ENCODE measurements around the gene THOP1.

Gene THOP1

DNA sequence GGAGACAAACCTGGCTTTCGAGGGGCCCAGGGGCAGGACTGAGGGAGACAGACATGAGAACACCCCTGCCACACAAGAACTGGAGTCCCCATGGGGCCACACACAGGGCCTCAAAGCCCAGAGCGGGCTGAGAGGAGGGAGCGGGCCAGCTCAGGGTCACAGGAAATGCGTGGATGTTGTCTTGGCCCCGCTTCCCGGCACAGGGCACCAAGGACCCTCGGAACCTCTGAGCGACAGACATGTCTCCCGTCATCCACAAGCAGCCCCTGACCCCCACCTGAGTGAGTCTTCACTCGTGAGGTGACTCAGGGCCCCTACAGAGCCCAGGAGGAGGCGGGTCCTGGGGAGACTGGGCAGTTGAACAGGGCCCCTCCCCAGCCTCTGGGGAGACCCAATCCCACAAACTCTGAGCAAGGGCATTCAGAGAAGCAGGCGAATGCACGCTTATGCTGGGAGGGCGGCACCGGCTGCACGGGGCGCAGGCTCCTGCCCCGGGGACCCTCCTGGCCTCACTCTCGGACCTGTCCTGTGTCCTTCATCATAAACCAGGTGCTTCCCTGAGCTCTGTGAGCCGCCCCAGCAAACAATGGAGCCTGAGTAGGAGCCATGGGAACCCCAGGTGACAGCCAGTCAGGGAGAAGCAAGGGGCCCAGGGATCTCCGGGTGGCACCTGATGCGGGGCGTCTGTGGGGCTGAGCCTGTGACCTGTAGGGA is 22.4 kb upstream of the THOP1 start:
- no peak for DNase-seq

DNA sequence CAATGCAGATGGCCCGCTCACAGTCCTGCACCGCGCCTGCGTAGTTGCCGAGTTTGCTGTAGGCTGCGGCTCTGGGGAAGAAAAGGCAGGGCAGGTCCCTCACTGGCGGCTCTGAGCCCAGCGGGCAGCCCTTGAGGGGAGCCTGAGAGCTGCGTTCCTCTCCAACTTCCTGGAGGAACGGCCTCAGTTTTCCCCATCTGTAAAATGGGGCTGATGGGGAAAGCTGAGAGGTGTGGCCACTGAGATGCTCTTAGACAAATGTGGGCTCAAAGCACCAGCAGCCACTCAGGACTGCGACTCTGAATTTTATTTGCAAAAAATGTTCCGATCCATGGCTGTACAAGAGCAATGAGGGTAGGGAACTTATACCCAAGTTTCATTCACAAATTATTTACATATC is 21.6 kb upstream of the THOP1 start:
- DNase-seq = no peak

DNA sequence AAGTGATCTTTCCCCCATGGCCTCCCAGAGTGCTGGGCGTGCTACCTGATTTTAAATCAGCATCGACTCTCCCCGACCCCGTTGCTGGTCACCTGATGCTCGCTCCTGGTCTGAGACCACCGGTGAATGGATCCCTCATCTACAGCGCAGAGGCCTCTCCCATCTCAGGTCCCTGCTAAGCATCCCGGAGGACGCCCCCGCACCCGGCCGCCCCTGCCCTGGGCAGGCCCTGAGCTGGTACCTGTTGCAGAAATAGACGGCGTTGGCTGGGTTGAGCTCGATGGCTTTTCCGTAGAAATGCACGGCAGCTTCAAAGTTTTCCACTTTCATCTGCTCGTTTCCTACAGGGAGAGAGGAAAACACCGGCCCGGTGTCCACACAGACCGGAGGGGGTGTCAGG is 20.4 kb upstream of the THOP1 start:
- DNase-seq = no peak

DNA sequence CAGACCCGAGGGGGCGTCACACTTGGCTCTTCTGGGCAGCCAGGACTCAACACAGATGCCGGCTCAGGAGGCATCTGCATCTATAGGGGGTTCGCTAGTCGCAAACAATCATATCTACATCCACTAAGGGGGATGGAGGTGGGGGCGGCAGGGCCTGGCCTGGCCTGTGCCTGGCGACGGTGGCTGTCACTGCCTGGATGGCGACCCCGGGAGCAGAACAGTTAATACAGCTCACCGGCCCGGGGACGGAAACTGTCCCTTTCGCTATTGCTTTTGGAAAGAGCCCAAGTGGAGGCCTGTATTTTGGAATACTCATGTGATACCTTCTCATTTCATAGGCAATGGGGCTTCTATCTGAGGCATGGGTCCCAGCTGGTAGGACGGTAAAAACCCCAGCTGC is 19.9 kb upstream of the THOP1 start:
- DNase-seq = no peak

DNA sequence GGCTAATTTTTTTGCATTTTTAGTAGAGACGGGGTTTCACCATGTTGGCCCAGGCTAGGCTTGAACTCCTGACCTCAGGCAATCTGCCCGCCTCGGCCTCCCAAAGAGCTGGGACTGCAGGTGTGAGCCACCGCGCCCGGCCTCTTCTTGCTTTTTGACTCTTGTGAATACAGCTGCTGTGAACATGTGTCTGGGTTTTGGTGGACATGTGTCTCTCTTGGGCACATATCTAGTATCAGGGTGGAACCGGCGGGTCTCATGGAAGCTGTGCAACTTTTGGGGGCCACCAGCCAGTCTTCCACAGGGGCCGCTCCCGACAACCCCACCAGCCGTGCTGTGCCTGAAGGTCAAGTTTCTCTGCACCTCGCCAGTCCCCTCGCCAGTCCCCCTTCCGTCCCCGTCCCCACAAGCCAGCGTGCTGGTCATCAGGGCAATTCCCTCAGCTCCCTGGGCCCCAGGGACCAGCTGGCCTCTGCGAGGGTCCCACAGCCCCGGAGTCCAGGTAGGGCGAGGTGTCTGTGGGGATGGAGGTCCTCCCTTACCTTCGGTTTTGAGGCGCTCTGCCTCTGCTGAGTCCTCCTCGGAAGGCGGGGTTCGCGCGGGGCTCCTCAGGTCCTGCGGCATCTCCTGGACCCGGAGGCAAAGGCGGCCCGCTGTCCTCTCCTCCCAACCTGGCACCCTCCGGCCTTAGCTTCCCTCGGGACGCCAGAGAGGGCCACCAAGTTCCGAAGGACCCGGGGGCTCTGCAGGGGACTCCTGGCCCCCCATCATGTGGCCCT is 18.5 kb upstream of the THOP1 start:
- no peak for DNase-seq

DNA sequence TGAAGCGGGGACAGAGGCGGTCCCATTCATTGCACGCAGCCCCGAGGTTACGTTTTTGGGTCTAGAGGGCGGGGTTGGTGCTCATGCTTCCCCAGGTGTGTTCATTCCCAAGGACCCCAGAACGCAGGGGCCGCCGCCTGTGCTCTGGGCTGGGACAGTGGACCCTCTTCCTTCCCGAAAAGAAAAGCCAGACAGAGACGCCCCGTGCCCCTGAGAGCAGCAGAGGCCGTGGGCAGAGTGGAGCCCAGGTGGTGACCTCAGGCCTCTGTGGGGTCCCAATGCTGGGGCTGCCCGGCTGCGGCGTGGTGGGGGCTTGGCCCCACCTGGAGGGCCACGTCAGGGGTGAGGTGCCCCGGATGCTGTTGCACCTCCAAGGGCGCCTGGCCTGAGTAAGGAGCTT is 17.6 kb upstream of the THOP1 start:
- no peak for DNase-seq

DNA sequence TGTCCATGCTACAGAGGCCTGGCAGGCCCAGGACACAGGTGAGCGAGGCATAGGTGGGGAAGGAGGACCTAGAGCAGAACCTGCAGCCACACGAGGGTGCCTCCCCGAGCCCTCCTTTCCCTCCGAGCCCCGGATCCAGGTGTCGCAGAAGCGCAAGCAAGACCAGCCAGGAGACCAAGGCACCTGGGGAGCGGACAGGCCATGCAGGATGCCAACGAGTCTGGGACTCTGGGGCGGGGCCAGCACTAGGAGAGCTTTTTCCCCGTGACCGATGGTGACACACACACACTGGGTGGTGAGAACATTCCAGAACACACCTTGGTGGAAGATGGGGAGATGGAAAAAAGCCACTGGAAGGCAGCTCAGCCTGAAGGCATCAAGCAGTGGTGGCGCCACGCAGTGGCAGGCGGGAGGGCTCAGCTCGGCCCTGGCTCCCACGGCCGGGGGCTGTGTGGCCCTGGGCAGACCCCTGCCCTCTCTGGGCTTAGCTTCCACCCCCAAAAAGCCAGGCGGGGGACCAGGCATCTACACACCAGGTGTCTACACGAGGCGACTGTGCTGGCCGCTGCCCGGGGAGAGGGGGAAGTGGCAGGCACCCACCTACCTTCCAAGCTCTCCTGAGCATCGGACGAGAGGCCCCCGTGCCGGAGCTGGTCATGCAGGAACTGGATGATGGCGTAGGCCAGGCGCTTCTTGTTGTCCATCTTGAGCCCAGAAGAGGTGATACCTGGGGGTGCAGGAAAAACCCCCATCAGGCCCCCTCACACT is 16.8 kb upstream of the THOP1 start:
- no peak for DNase-seq

DNA sequence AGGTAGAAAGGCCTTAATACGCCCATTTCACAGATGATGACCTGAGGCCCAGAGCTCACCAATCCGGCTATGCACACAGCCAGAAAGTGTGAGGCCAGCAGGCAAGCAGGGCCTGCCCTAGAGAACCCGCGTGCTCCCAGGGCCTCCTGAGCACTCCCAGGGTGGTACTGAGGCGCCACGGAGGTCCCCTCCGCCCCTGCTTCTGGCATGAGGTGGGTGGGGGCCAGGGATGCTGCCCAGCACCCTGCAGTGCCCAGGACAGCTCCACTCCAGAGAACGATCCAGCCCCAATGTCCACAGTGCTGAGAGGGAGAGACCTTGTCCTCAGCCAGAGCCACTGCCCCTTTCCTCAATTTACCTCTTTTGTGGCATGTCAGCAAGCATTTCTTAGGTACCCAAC is 16.1 kb upstream of the THOP1 start:
- DNase-seq = no peak

DNA sequence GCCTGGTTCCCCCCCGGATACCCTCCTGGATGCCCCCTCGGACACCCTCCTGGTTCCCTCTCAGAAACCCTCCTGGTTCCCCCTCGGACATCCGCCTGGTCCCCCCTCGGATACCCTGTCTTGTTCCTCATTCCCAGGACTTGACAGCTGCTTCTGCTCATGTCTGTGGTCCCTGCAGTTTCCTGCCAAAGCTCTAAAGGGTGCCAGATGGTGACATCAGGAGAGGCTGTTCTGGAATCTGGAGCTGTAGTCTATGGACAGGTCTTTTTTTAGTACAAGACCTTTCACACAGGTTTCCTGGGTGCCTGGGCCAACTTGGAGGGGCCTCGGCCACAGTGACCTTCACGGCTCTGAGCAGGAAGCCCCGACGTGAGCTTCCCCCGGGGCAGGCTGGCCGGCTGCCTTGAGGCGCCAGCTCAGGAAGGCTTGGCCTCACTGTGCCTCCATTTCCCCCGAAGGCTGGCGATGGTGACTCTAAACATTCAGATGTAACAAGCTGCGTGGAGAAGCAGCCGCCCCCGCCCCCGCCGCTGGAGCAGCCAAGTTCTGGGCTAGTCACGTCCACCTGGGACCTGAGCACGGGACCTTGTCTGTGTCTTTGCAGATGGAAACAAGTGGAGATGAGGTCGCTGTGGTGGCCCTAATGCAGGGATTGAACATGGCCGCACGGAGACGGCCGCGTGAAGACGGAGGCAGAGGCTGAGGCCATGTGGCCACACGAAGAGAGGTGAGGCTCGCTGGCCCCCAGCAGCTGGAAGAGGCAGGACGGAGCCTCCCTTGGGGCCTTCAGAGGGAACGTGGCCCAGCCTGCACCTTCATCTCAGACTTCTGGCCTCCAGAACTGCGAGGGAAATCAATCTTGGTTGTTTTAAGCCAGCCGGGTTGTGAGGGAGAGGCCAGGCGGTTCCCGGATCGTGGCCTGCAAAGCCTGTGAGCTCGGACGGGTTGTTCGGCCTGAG is 15.0 kb upstream of the THOP1 start:
- no peak for DNase-seq

DNA sequence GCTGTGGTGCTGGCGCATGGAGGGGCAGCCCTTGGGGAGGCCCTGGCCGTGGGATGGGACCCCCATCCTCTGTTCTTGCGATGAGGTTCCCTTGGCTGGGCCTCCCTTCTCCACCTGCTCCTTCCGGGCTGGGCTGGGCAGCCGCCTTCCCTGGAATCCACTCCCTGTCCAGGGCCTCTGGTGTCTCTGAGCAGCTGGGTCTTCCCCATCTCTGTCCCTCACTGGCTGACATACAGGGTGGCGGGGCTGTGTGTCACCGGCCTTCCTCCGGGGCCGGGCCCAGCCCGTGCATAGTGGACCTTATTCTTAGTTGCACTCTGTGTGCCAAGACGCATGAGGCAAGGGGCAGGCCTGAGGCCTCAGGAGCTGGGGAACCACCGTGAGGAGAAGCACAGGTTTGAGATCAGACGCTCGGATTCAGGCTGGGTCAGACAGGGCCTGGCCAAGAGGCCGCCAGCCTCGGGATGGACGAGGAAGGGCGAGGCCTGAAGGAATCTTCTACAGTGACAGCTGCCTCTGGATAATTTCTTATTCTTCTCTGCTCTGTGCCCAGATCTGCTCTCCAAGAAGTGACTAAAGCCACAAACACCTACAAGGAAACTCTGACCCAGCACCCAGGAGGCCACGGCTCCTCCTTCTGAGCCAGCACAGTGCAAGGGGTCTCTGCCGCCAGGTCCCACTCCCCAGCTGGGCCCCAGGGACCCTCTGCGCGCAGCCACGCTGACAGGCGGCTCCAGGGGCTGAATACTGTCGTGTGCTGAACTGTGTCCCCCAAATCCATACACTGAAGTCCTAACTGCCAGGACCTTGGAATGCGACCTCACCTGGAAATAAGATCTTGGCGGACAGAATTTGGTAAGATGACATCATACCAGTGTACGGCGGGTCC is 13.3 kb upstream of the THOP1 start:
- DNase-seq = no peak

DNA sequence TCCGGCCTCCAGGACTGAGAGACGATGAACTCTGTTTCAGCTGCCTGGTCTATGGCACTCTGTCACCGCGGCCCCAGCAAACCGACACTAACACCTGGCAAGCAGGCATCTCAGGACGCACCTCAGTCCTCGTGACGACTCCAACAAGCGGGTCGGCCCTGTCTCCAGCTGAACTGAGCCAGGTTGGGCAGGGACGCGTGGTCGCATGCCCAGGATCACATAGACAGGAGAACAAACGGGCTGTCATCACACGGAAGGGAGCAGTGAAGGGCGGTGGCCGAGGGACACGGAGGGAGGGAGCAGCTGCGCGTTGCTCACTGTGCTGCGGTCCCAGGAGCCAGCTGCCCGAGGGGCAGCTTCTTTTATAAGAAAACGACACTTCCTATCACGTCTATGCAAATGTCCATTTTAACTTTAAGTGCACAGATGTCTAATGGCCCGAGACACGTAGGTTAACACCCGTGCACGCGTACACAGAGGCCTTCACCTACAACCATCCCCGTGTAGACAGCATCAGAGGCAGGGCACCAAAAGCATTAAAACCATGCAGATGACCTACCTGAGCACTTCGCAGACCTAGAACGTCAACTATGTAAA is 11.1 kb upstream of the THOP1 start:
- no peak for DNase-seq

DNA sequence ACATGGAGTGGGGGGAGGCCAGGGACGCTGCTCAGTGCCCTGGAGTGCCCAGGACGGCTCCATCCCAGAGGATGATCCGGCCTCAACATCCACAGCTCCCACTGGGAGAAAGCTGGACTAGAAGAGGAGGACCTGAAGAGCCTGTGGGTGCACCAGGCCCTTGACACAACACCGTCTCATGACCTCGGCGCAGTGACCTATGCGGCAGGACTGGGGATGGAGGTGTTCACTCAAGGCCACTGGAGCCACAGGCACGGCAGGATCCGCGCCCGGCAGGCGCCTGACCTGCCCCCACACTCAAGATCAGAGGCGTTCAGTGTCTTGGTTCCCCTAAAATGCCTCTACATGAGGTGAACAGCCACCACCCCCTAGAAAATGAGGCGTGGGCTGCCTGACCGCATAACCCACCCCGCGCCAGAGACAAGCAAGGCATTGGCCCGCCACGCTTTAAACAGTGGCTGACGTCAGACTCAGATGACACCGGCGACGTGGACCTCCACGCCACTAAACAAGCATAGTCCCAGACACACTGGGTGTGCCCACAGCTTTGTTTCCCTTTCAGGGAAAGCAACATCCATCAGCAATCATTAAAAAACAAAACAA is 10.2 kb upstream of the THOP1 start:
- DNase-seq = no peak

DNA sequence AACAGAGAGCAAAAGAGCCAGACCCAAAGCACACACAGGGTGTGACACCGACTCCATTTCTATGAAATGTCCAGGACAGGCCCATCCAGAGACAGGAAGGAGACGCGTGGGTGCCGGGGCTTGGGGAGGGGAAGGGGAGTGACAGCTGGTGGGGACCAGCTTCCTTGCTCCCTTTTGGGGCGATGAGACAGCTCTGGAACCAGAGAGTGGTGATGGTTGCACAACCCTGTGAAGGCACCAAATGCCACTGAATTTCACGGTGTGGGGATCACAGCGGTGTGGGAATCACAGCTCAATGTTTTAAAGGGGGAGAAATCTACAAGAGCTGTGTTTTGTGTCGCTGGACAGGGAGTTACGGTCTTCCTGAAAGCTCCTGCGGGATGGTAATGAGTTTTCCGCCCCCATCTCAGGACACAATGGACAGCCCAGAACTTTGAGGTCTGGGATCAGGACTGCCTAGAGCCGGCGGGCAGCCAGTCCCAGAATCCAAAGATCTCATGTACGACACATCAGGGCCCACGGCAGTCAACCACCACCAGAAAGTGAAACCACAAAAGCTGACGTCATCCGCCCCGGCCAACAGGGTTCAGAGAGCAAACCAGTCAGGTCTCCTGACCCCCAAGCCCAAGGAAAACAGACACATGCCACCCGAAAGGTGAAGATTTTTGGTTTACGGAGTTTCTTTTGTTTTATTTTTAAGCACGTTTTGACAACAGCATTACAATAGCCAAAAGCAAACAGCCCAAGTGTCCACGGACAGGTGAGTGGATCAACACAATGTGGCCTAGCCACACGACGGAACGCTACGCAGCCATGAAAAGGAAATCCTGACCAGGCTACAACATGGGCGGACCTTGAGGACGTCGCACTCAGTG is 9.5 kb upstream of the THOP1 start:
- no peak for DNase-seq

DNA sequence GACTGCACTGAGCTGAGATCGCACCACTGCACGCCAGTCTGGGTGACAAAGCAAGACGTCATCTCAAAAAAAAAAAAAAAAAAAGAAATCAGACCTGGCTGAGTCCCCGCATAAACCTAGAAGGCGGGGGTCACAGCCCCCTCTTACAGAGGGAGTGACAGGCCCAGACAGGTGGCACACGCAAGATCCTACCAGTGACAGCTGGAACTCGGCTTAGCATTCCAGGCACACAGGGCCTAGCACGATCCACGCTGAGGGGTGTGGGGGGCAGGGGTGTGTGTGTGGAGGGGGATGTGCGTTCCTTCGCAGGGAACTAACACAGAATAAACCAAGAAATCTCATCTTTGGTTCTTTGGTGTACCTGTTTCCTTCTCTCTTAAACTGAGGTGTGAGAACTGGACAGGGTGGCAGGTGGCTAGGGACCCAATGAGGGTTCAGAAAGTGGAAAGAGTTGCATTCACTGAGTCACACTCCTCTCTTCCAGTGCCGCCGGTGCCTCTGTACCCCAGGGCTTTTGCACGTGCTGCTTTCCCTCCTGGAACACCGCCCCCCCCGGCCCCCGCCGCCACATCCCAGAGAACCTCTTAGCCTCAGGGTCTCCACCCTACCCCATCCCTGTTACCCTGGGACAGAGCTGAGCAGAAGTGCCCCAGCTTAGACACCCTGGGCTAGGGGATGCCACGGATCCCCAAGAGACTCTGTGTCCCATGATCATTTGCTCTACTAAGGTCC is 7.2 kb upstream of the THOP1 start:
- DNase-seq = no peak

DNA sequence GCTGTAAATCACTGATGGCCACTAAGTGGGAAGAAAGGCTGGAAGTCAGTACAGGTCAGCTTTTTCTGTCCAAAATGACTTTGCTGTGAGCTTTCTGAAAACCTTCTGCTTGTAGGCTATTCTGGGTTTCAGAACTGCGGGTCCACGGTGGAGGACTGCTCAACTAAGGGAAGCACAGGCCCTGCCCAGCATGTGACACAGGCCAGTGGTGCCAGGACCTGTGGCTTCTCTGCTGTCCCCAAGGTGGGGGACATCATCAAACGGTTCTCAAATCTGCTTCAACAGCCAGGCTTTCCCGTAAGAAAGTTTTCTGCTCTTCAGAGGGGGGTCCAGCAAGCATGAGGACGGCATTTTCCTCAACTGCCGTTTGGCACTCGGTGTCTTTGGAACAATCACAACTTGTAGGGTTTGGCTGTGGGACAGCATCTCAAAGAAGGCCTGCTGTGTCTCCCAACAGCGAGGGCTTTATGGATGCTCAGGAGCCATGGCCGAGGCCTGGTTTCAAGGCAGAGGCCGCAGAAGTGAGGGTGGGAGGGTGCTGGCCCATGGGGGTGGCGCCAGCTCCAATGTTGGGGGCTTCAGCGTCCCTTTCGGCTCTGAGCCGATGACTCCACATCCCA is 6.1 kb upstream of the THOP1 start:
- no peak for DNase-seq

DNA sequence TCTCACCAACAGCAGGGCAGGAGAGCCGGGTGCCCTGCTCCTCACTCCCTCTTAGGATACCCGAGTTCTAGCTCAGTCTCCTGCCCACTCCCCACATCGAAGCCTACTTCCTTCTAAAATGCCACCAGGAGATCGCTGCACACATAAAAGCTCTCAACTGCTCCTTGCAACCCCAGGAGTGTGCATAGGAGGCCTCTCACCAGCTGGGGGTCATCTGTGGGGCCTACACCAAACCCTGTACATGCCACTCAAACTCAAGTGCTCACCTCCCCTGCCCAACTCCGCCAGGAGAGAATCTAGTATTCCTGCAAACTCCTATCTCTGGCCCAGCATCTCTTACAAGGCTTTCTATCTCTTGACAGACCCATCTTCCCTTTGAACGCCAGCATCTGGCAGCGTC is 5.0 kb upstream of the THOP1 start:
- no peak for DNase-seq

DNA sequence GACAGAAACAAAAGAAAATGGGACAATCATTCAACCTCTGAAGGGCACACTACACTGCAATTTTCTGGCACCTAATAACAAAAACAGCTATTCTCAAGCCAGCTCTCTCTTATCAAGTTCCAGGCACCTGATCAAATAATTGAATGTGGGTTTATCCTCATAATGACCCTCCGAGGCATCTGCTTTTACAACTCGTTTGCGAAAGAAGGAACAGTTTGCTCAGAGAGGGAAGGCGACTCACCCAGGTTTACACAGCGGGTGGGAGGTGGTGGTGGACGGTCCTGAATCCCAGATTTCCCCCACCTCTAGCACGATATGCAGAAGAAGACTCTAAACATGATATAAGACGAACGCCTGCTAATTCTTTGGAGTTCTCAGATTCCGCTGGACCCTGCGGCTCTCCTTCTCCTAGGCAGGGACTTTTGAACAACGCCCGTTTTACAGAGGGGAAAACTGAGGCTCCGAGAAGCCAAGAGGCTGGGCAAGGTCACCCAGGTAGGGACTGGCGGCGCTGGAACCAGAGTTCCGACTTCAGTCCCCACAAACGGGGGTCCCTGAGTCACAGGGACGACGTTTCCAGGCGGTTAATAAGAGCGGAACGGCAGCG is 2.9 kb upstream of the THOP1 start:
- no peak for DNase-seq

Measured in NCI-H2171 (cell line).